ENCODE measurements around the gene STX18. TPM values are rescaled to one million over a fixed set of nuclear protein-coding genes. Genes with fewer than 3 reads are reported as not detected.
A peak's percentile ranks its signal among the peaks of the same experiment; 100 is the strongest.

Gene STX18
- total and polyA plus RNA-seq, 2 of the 13 experiments (the other 11 are each of a cell fraction or from before 2014, with no cell fraction given): 23.9 to 37.1 TPM

DNA sequence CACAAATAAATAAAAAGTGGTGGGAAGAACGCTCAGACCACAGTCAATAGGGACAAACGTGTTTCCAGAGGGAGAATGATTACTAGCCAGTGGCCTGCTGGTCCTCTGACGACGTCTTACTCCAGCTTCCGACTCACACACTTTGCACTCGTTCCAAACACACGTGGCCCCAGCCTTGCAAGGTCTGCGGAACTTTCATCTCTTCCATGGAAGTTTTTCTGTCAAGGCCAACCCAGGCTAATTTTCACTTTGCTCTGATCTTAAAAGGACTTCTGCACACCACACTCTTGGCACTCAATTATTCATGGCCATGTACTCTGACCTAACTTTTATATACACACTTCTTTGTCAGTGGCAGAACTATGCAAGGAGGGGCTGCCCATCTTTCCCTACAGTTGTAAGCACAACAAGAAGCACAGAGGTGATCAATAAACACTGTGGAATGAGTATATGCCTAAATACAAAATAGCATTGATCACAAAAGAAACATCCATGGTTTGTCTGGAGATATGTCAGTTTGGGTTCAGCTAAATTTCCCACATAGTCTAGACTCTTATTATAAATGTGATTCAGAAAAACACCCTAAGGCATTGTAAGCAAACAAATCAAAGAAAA lies 69.4 kb downstream of the STX18 start (continued):
- TF ChIP-seq ZFY (CRISPR knock-in tag; IDR thresholded peaks at IDR 0.05) (peak; percentile 55; the same call in 1 of the 2 replicates), ZSCAN31 (CRISPR knock-in tag; IDR thresholded peaks at IDR 0.05; ENCODE audit: low read depth) (no peak), ZNF142 (CRISPR knock-in tag; IDR thresholded peaks at IDR 0.05) (no peak), ZNF770 (CRISPR knock-in tag; IDR thresholded peaks at IDR 0.05) (no peak), JUNB (CRISPR knock-in tag; IDR thresholded peaks at IDR 0.05; ENCODE audit: borderline replicate concordance) (no peak), ZSCAN25 (CRISPR knock-in tag; IDR thresholded peaks at IDR 0.05) (peak; percentile 49; the same call in 1 of the 2 replicates), ZNF33B (CRISPR knock-in tag; IDR thresholded peaks at IDR 0.05) (no peak), ZNF660 (CRISPR knock-in tag; IDR thresholded peaks at IDR 0.05; ENCODE audit: borderline replicate concordance, low read depth) (no peak), ZNF607 (CRISPR knock-in tag; IDR thresholded peaks at IDR 0.05; ENCODE audit: borderline replicate concordance) (0 out of 2 replicates have a peak, but pooled peaks have one; percentile 32), SPEN (CRISPR knock-in tag; IDR thresholded peaks at IDR 0.05; ENCODE audit: low read depth) (0 out of 2 replicates have a peak, but pooled peaks have one; percentile 49), GATAD2A (CRISPR knock-in tag; IDR thresholded peaks at IDR 0.05) (peak; percentile 85), AKAP8 (CRISPR knock-in tag; IDR thresholded peaks at IDR 0.05) (no peak), KDM4B (CRISPR knock-in tag; IDR thresholded peaks at IDR 0.05) (no peak), HNF4G (IDR thresholded peaks at IDR 0.05; ENCODE audit: borderline replicate concordance, low read depth, low read length) (no peak), HNF4G (CRISPR knock-in tag; IDR thresholded peaks at IDR 0.05; ENCODE audit: borderline replicate concordance, low read depth) (peak; percentile 62; the same call in 1 of the 2 replicates), ZNF788 (CRISPR knock-in tag; IDR thresholded peaks at IDR 0.05; ENCODE audit: borderline replicate concordance) (peak; percentile 40; the same call in 1 of the 2 replicates), ZNF598 (CRISPR knock-in tag; IDR thresholded peaks at IDR 0.05; ENCODE audit: borderline replicate concordance) (no peak)
- TF ChIP-seq, protein P1, sequence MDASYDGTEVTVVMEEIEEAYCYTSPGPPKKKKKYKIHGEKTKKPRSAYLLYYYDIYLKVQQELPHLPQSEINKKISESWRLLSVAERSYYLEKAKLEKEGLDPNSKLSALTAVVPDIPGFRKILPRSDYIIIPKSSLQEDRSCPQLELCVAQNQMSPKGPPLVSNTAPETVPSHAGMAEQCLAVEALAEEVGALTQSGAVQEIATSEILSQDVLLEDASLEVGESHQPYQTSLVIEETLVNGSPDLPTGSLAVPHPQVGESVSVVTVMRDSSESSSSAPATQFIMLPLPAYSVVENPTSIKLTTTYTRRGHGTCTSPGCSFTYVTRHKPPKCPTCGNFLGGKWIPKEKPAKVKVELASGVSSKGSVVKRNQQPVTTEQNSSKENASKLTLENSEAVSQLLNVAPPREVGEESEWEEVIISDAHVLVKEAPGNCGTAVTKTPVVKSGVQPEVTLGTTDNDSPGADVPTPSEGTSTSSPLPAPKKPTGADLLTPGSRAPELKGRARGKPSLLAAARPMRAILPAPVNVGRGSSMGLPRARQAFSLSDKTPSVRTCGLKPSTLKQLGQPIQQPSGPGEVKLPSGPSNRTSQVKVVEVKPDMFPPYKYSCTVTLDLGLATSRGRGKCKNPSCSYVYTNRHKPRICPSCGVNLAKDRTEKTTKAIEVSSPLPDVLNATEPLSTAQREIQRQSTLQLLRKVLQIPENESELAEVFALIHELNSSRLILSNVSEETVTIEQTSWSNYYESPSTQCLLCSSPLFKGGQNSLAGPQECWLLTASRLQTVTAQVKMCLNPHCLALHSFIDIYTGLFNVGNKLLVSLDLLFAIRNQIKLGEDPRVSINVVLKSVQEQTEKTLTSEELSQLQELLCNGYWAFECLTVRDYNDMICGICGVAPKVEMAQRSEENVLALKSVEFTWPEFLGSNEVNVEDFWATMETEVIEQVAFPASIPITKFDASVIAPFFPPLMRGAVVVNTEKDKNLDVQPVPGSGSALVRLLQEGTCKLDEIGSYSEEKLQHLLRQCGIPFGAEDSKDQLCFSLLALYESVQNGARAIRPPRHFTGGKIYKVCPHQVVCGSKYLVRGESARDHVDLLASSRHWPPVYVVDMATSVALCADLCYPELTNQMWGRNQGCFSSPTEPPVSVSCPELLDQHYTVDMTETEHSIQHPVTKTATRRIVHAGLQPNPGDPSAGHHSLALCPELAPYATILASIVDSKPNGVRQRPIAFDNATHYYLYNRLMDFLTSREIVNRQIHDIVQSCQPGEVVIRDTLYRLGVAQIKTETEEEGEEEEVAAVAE (CRISPR knock-in tag; IDR thresholded peaks at IDR 0.05; ENCODE audit: borderline replicate concordance): 0 out of 2 replicates have a peak, but pooled peaks have one; percentile 52

Data from HepG2 (cell line).